Head of caudate nucleus (tissue), 42 donors: ENCODE data around the gene SLITRK1.

Experiments used
- DNase-seq, 42 donors: peaks; one replicate each; pipeline versions ENCODE4 v3.0.0 to v3.0.0-alpha.2; 2020 to 2021; ENCODE audit warnings: mixed read lengths in 7 of 42
- intact Hi-C: fragments of 100-400 bp; cut with DNase I; formaldehyde crosslinking; loops from one replicate; pipeline ENCODE4 v1.15.0; 2022

The SLITRK1 gene

DNA sequence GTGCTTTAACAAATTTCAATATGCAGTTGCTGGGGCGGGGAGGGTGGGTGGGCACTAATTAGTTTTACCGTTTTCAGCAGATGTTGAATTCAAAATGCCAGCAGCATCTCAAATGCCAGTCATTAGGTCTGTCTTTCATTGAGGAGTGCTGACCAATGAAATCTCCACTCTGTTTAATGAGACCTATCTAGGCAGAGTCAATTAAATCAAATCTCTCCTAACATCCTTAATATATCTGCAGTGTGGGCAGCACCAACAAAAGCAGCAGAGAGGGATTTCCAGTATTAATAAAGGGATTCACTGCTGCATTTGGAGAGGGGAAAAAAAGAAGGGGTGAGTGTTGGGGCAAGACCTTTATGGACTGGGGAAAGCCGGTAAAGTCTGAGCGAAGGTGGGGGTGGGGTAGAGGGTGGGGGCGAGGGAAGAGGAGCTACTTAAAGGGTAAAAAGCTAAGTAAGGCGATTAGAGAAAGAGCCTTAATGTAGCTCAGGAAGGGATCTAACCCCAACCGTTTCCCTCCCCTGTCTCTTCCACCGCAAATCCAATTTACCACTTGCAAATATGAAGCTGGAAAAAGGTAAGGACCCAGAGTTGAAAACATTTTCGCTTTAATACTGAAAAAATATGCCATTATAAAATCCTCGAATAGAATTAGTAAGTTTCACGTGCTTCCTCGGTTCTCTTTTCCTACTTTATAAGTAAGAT is 4.5 kb downstream of the SLITRK1 start:
- DNase-seq = peak in 4 of 42 donors; percentile 4 to 15 (median 8)
- intact Hi-C loops = no loop called here

DNA sequence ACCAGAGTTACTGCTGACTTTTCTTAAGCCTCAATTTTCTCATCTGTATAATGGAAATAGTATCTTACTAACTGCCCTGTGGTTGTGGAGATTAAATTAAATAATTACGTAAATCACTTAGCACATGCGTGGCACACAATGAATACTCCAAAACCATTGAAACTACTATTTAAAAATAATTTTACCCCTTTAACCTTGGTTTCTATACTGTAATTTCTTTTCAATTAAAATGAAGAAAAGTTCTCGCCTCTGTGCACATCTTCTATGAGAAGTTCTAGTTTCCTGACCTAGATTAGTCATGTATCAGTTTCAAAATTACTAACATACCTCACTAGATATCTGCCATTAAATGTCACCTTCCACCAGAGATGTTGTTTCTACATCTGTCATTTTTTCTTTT is 5.7 kb downstream of the SLITRK1 start:
- DNase-seq = no peak
- intact Hi-C loops = no loop called here

DNA sequence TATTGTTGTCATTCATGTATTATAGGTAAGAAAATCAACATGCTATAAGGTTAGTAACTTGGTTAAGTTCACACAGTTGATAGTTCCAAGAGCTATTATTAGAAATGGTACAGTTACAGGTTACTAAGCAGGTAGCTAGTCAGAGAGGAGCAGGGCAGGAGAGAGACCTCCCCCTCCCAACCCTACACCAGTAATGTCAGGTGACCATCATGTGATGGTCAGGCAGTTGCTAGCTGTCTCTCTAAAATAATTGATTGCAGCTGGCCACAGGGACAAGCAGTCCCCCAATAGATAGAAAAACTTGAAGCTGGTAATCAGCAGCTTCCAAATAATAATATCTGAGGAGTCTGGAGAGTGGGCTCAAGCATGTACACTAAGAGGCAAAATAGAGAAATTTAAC is 14.6 kb downstream of the SLITRK1 start:
- DNase-seq = no peak
- intact Hi-C loops = no loop called here

DNA sequence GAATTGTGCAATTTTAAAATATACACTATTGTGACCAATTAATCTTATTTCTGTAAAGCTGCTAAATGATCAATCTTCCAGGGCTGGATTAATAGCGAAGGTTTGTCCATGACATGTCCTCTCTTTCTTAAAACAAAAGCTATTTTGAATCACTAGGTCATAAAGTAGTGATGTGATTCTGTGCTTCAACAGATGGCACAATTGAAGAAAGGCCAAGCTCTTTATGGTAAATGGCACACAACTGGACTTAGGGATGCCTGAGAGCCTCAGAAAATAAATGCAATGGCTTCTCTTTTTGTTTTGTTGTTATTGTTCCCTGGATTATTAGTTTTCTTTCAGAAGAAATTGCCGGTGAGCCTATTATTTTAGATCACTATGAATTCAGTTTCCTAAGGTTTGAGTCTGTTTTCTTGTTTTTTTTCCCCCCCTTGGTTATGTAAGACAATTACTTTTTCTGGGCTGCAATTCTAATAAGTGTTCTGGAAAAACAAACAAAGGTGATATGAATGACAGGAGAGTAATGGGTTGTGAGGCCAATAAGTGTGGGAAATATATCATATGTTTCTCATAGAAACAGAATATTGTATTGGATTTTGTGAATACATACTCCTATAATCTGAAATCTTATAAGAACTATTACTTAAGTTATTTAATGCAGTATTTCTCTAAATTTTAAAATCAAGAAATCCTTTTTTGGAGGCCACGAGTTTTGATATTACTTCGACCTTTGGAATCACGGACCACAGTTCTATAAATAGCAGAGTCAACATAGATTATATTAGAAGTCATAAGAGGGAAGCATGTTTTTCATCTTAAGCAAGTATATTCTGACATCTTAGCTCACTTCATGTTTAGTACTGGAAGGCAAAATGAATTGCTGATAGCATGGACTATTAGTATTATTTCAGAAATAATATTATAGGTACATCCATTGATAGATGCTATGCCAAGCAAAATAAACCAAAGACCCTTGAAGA is 16.8 kb downstream of the SLITRK1 start:
- intact Hi-C loops = no loop called here

DNA sequence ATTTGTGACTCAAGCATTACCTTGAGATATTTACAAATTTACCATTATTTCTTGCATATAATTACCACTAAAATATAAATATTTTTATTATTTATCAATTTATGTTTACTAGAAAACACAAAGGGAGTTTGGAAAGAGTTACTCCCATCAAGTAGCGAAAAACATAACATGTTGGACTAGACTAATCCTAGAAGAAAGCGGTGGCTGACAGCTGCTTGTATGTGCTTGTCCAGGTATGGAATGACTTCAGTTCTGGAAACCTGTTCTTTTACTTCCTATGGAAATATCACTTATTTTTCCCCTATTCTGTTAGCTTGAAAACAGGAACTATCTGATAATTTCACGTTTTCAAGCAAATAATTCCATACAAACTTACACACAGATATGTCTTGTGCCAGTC is 28.5 kb downstream of the SLITRK1 start:
- no peak for DNase-seq
- intact Hi-C loops = no loop called here

More for the DNA sequence above, 16.8 kb downstream of the SLITRK1 start:
- DNase-seq = no peak

DNA sequence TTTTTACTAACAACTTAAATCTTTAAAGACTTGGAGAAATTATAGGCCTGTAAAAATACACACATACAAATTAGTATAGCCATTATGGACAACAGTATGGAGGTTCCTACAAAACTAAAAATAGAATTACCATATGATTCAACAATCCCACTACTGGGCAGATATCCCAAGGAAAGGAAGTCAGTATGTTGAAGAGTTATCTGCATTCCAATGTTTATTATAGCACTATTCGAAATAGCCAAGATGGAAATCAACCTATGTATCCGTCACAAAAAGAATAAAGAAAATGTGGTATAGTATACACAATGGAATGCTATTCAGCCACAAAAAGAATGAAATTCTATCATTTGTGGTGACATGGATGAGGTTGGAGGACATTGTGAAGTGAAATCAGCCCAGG is 37.2 kb downstream of the SLITRK1 start:
- intact Hi-C loops = no loop called here
- DNase-seq = no peak

DNA sequence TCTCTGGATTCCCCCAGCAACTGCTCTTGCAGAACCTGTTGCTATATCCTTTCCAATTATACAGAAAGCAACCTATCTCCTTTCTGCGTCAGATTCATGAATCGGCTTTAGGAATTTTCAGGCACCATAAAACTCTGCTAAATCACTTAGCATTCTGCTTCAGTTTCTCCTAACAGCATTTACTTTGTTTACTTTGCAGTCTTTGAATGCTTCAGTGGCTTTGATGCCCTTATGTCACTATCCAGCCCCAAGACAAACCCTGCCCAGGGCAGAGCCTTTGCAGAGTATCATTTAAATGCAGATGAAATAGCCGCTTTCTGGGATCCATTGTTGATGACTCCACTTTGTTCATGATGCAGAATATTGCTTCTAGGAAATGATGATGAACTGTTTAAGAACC is 43.1 kb downstream of the SLITRK1 start:
- DNase-seq = peak in 3 of 42 donors; percentile 24 to 45 (median 24)
- intact Hi-C loops = no loop called here

DNA sequence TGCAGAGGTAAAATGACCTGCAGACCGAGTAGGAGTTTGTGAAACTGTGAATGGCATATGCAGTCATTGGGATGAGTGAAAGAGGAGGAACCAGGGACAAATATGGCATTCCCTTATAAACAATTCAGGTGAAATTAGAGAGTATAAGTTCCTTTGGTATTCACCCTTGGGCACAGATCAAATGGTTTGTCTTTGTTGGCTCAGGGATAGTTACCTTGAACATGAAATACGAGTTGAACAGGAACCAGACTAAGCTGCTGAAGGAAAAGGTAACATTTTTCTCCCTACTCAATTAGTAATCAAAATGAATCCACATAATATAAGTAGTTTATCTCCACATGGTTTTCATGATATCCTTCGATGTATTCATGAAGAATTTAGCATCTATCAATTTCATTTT is 50.5 kb downstream of the SLITRK1 start:
- intact Hi-C loops = no loop called here
- no peak for DNase-seq

DNA sequence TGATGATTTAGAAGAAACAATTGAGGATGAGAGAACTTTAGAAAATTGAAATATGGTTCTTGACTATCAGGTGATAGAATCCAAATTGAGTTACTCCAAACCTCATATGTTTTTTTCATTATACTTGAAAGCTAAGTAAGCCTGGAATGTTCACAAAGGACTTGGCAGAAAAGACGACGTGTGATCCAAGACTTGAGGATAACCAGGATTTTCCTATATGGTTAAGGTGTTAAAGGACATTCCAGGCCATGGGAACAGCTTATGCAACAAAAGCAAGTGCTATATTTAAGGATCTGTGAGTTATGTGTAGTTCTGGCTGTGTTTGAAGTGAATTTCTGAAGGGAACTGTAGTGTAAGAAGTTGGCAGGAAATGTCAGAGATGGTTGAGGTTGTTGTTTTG is 52.5 kb downstream of the SLITRK1 start:
- DNase-seq = no peak
- intact Hi-C loops = loop anchor here (10.0 kb wide), 1 partner anchor 55 kb away; the partner anchor contains the start of gene SLITRK1

DNA sequence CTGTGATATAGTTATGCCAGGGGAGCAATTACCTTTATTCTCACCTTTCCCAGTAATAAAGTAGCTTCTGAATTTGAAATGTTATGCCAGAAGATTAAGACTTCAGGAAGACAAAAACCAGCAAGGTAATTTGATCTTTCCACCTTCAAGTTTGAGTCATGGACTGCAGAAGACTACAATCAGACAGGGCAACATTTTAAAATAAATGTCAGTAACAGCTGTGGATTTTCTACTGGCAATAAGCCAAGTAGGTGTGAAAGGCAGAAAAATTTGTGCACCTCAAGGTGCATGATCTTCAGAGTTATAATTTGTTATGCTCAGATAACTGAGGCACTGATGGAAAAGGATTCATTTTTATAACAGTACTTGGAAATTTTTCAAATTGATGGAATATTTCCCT is 54.9 kb downstream of the SLITRK1 start:
- DNase-seq = no peak
- intact Hi-C loops = loop anchor here (10.0 kb wide), 1 partner anchor 57 kb away; the partner anchor contains the start of gene SLITRK1
